Measurements from ENCODE around the gene DDX31.

DDX31 gene

GRCh38 chr9:132557159-132557558, 112.6 kb downstream of the DDX31 start:
- no peaks in the 10 kb centered on the region; the same call in 1 of the 2 replicates for H3K27me3 ChIP-seq (replicated peaks; ENCODE audit: control insufficient read depth, insufficient read depth, low read length)
- no peaks in the 10 kb centered on the region for H3K36me3 ChIP-seq (ENCODE audit: control insufficient read depth, insufficient read depth, low read length)

GRCh38 chr9:132556714-132557113, 113.1 kb downstream of the DDX31 start:
- no peaks in the 10 kb centered on the region; the same call in 1 of the 2 replicates for H3K27me3 ChIP-seq (replicated peaks; ENCODE audit: control insufficient read depth, insufficient read depth, low read length)
- no peak overlapping the region for H3K4me3 ChIP-seq (replicated peaks; ENCODE audit: low read depth, low read length)
- TF ChIP-seq CTCF (IDR thresholded peaks at IDR 0.05; ENCODE audit: insufficient read depth, low read length, poor library complexity, severe bottlenecking), result no peak
- no peak for DNase-seq (ENCODE audit: extremely low read depth, insufficient read length)
- H3K36me3 ChIP-seq (ENCODE audit: control insufficient read depth, insufficient read depth, low read length), result no peaks in the 10 kb centered on the region

More at GRCh38 chr9:132557159-132557558, 112.6 kb downstream of the DDX31 start:
- H3K4me3 ChIP-seq (replicated peaks; ENCODE audit: low read depth, low read length), result no peak overlapping the region
- no peak for DNase-seq (ENCODE audit: extremely low read depth, insufficient read length)
- TF ChIP-seq CTCF (IDR thresholded peaks at IDR 0.05; ENCODE audit: insufficient read depth, low read length, poor library complexity, severe bottlenecking), result no peak

GRCh38 chr9:132556235-132556634, 113.5 kb downstream of the DDX31 start:
- no peak for TF ChIP-seq CTCF (IDR thresholded peaks at IDR 0.05; ENCODE audit: insufficient read depth, low read length, poor library complexity, severe bottlenecking)
- Histone ChIP-seq H3K4me3 (replicated peaks; ENCODE audit: low read depth, low read length) (no peak overlapping the region), H3K27me3 (replicated peaks; ENCODE audit: control insufficient read depth, insufficient read depth, low read length) (no peaks in the 10 kb centered on the region; the same call in 1 of the 2 replicates), H3K36me3 (ENCODE audit: control insufficient read depth, insufficient read depth, low read length) (no peaks in the 10 kb centered on the region)
- no peak for DNase-seq (ENCODE audit: extremely low read depth, insufficient read length)

- no peaks in the 10 kb centered on the region for H3K36me3 ChIP-seq (ENCODE audit: control insufficient read depth, insufficient read depth, low read length)
- TF ChIP-seq CTCF (IDR thresholded peaks at IDR 0.05; ENCODE audit: insufficient read depth, low read length, poor library complexity, severe bottlenecking), result no peak
- H3K27me3 ChIP-seq (replicated peaks; ENCODE audit: control insufficient read depth, insufficient read depth, low read length), result no peaks in the 10 kb centered on the region
- no peak overlapping the region for H3K4me3 ChIP-seq (replicated peaks; ENCODE audit: low read depth, low read length)
- no peak for DNase-seq (ENCODE audit: extremely low read depth, insufficient read length)
Measured at GRCh38 chr9:132555528-132555927, 114.3 kb downstream of the DDX31 start.

GRCh38 chr9:132554755-132555154, 115.0 kb downstream of the DDX31 start:
- TF ChIP-seq CTCF (IDR thresholded peaks at IDR 0.05; ENCODE audit: insufficient read depth, low read length, poor library complexity, severe bottlenecking), result no peak
- no peak for DNase-seq (ENCODE audit: extremely low read depth, insufficient read length)
- H3K4me3 ChIP-seq (replicated peaks; ENCODE audit: low read depth, low read length), result no peak overlapping the region
- H3K27me3 ChIP-seq (replicated peaks; ENCODE audit: control insufficient read depth, insufficient read depth, low read length), result no peaks in the 10 kb centered on the region
- no peaks in the 10 kb centered on the region for H3K36me3 ChIP-seq (ENCODE audit: control insufficient read depth, insufficient read depth, low read length)

- no peak for DNase-seq (ENCODE audit: extremely low read depth, insufficient read length)
- no peak for TF ChIP-seq CTCF (IDR thresholded peaks at IDR 0.05; ENCODE audit: insufficient read depth, low read length, poor library complexity, severe bottlenecking)
- H3K27me3 ChIP-seq (replicated peaks; ENCODE audit: control insufficient read depth, insufficient read depth, low read length), result no peaks in the 10 kb centered on the region
- no peak overlapping the region for H3K4me3 ChIP-seq (replicated peaks; ENCODE audit: low read depth, low read length)
- H3K36me3 ChIP-seq (ENCODE audit: control insufficient read depth, insufficient read depth, low read length), result no peaks in the 10 kb centered on the region
Measured at GRCh38 chr9:132552041-132552440, 117.7 kb downstream of the DDX31 start.

All from GM06990 (cell line).